Measurements from ENCODE around the gene PRKG1. TPM values are rescaled to one million over a fixed set of nuclear protein-coding genes. Genes with fewer than 3 reads are reported as not detected.

PRKG1 gene
- total RNA-seq, 2 donors from 2014 or later = 1.3 to 2.7 TPM

DNA sequence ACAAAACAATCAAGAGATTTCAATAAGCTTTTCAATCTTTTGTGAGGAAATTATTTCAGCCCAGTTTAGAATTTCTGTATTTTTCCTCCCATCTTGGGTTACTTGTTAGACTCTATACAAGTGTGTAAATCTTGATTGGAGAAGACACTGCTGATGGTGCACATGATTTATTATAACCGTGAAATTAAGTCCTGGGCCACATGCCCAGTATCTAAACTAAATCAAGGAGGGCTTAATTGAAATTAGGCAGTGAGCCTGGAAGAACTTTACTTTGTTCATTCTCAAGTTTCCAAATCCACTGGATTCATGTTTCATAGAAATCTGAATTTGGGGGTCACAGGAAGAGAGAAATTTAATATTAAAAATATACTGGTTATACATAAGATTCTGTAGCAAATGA lies 580.6 kb downstream of the PRKG1 start:
- Histone ChIP-seq H3K27me3 (ENCODE audit: control insufficient read depth, insufficient read depth, low read length, poor library complexity, severe bottlenecking) (no peaks in the 10 kb centered on the region), H3K4me1 (ENCODE audit: control insufficient read depth, insufficient read depth, low read length) (no peaks in the 10 kb centered on the region), H3K9me3 (ENCODE audit: control insufficient read depth, low read length) (no peaks in the 10 kb centered on the region), H3K9ac (ENCODE audit: extremely low read depth, low read length, poor library complexity, severe bottlenecking) (no peak overlapping the region), H3K4me3 (ENCODE audit: low read length) (no peak overlapping the region), H3K36me3 (ENCODE audit: control insufficient read depth, insufficient read depth, low read length) (no peaks in the 10 kb centered on the region), H3K27ac (ENCODE audit: low read depth, low read length) (no peak overlapping the region)
- no peak for DNase-seq
- TF ChIP-seq, protein P1, sequence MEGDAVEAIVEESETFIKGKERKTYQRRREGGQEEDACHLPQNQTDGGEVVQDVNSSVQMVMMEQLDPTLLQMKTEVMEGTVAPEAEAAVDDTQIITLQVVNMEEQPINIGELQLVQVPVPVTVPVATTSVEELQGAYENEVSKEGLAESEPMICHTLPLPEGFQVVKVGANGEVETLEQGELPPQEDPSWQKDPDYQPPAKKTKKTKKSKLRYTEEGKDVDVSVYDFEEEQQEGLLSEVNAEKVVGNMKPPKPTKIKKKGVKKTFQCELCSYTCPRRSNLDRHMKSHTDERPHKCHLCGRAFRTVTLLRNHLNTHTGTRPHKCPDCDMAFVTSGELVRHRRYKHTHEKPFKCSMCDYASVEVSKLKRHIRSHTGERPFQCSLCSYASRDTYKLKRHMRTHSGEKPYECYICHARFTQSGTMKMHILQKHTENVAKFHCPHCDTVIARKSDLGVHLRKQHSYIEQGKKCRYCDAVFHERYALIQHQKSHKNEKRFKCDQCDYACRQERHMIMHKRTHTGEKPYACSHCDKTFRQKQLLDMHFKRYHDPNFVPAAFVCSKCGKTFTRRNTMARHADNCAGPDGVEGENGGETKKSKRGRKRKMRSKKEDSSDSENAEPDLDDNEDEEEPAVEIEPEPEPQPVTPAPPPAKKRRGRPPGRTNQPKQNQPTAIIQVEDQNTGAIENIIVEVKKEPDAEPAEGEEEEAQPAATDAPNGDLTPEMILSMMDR (conservative IDR thresholded peaks at IDR 0.05) = no peak
- no peak overlapping the region for H3K4me3 Mint-ChIP-seq
- no peak overlapping the region for H3K27ac Mint-ChIP-seq
- H3K9me3 Mint-ChIP-seq = no peaks in the 10 kb centered on the region
- H3K27me3 Mint-ChIP-seq (ENCODE audit: insufficient read depth) = no peaks in the 10 kb centered on the region
- WGBS, 2 experiments (ENCODE audit: insufficient coverage in 1 of 2, insufficient read length in 1 of 2) = 94% methylated on average over 1 of the region's 1 CpG; no CpG with 5 or more reads in 1 of the 2 experiments
- no peaks in the 10 kb centered on the region for H3K4me1 Mint-ChIP-seq
- no peaks in the 10 kb centered on the region for H3K36me3 Mint-ChIP-seq (ENCODE audit: low read depth)

DNA sequence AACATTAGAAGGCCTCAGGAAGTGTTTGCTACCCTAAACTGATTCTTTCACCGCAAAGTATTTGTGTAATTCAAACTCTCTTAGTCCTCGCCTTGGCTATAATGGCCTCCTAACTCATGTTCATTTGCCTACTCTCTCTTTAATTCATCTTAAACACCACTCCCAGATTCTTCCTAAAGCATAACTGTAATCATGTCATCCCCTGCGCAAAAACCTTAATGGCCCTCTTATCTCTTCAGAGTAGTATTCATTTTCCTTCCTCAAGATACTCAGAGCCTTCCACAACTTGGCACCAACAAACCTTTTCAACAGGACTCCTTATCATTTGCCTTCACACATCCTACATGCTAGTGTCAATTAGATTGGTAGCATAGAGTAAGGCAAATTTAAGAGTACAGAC lies 582.2 kb downstream of the PRKG1 start:
- Histone ChIP-seq H3K4me1 (ENCODE audit: control insufficient read depth, insufficient read depth, low read length) (no peaks in the 10 kb centered on the region), H3K27me3 (ENCODE audit: control insufficient read depth, insufficient read depth, low read length, poor library complexity, severe bottlenecking) (no peaks in the 10 kb centered on the region), H3K27ac (ENCODE audit: low read depth, low read length) (no peak overlapping the region), H3K4me3 (ENCODE audit: low read length) (no peak overlapping the region), H3K36me3 (ENCODE audit: control insufficient read depth, insufficient read depth, low read length) (no peaks in the 10 kb centered on the region), H3K9ac (ENCODE audit: extremely low read depth, low read length, poor library complexity, severe bottlenecking) (no peak overlapping the region), H3K9me3 (ENCODE audit: control insufficient read depth, low read length) (no peaks in the 10 kb centered on the region)
- no peaks in the 10 kb centered on the region for H3K27me3 Mint-ChIP-seq (ENCODE audit: insufficient read depth)
- no peaks in the 10 kb centered on the region for H3K36me3 Mint-ChIP-seq (ENCODE audit: low read depth)
- H3K9me3 Mint-ChIP-seq = no peaks in the 10 kb centered on the region
- TF ChIP-seq, protein P1 (conservative IDR thresholded peaks at IDR 0.05) = no peak
- no peak for DNase-seq
- H3K4me1 Mint-ChIP-seq = no peaks in the 10 kb centered on the region
- no peak overlapping the region for H3K27ac Mint-ChIP-seq
- no peak overlapping the region for H3K4me3 Mint-ChIP-seq
- 96% methylated on average over 3 of the region's 3 CpGs for WGBS, 2 experiments (ENCODE audit: insufficient coverage in 1 of 2, insufficient read length in 1 of 2)

DNA sequence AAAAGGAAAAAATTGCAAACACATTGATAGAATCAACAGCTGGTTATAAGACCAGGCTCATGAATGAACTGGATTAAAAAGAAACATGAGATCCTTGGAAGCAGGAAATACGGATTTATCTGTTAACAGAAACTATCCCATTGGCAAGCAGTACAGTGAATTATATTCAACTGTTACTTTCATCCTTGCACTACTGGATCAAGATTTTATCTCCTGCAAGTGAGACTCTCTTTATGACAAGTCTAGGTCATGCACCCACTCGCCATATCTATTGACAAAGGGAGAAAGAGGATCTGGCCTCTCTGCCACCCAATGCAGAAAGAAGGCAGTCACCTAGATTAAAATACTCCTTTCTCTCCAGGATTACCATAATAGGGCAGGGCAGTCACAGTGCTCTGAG lies 583.7 kb downstream of the PRKG1 start:
- Histone ChIP-seq H3K4me3 (ENCODE audit: low read length) (no peak overlapping the region), H3K27ac (ENCODE audit: low read depth, low read length) (no peak overlapping the region), H3K36me3 (ENCODE audit: control insufficient read depth, insufficient read depth, low read length) (no peaks in the 10 kb centered on the region), H3K9ac (ENCODE audit: extremely low read depth, low read length, poor library complexity, severe bottlenecking) (no peak overlapping the region), H3K27me3 (ENCODE audit: control insufficient read depth, insufficient read depth, low read length, poor library complexity, severe bottlenecking) (no peaks in the 10 kb centered on the region), H3K9me3 (ENCODE audit: control insufficient read depth, low read length) (no peaks in the 10 kb centered on the region), H3K4me1 (ENCODE audit: control insufficient read depth, insufficient read depth, low read length) (no peaks in the 10 kb centered on the region)
- Mint-ChIP-seq H3K27ac (no peak overlapping the region), H3K9me3 (no peaks in the 10 kb centered on the region), H3K4me3 (no peak overlapping the region), H3K27me3 (ENCODE audit: insufficient read depth) (no peaks in the 10 kb centered on the region), H3K4me1 (no peaks in the 10 kb centered on the region), H3K36me3 (ENCODE audit: low read depth) (no peaks in the 10 kb centered on the region)
- WGBS, 2 experiments (ENCODE audit: insufficient coverage in 1 of 2, insufficient read length in 1 of 2) = 93% methylated on average over 2 of the region's 2 CpGs; no CpG with 5 or more reads in 1 of the 2 experiments
- TF ChIP-seq, protein P1 (conservative IDR thresholded peaks at IDR 0.05) = no peak
- DNase-seq = no peak
